Measurements from ENCODE around the gene OR1L8. TPM values are rescaled to one million over a fixed set of nuclear protein-coding genes. Genes with fewer than 3 reads are reported as not detected.

Gene OR1L8
- total RNA-seq, 1 experiment from 2014 or later, result not detected

DNA sequence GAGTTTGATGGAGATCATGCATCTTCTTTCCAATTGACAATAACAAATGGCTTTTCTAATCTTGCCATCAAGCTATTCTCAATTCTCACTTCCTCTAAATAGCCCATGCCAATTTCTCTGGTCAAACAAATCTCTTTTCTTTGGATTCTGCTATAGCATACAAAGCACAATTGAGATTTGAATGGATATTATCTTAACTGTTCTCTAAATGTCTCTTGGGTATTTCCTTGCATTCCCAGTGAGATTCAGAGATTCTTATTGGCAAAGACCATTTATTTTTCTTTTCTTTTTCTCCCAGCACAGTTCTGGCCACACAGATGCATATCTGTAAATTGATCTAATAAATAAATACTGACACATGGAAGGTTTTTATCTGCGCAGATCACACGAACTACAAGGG, 30.4 kb downstream of the OR1L8 start, which contains the start of gene OR1N2:
Gene OR1N2, plus strand, starts transcription at position 301 of the 400 bp plus-strand sequence. CDS start 100 bp downstream, outside the sequence.
- no peaks in the 10 kb centered on the region for H3F3A ChIP-seq (ENCODE audit: low read length, unreplicated experiment)
- H3K36me3 ChIP-seq (ENCODE audit: low read depth, low read length), result no peaks in the 10 kb centered on the region
- no peak within 1 kb of the TSS for H3K27ac ChIP-seq (ENCODE audit: low read length)
- POLR2A ChIA-PET (ENCODE audit: unreplicated experiment), result no interaction called here
- CTCF ChIA-PET, result no interaction called here
- TF ChIP-seq, protein P1, sequence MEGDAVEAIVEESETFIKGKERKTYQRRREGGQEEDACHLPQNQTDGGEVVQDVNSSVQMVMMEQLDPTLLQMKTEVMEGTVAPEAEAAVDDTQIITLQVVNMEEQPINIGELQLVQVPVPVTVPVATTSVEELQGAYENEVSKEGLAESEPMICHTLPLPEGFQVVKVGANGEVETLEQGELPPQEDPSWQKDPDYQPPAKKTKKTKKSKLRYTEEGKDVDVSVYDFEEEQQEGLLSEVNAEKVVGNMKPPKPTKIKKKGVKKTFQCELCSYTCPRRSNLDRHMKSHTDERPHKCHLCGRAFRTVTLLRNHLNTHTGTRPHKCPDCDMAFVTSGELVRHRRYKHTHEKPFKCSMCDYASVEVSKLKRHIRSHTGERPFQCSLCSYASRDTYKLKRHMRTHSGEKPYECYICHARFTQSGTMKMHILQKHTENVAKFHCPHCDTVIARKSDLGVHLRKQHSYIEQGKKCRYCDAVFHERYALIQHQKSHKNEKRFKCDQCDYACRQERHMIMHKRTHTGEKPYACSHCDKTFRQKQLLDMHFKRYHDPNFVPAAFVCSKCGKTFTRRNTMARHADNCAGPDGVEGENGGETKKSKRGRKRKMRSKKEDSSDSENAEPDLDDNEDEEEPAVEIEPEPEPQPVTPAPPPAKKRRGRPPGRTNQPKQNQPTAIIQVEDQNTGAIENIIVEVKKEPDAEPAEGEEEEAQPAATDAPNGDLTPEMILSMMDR (conservative IDR thresholded peaks at IDR 0.05; ENCODE audit: low read depth, low read length), result no peak
- TF ChIP-seq EZH2phosphoT487 (IDR thresholded peaks at IDR 0.05; ENCODE audit: borderline replicate concordance, low read length), result no peak
- no peak for TF ChIP-seq EZH2 (IDR thresholded peaks at IDR 0.05; ENCODE audit: low read length, unreplicated experiment)
- H4K20me1 ChIP-seq (ENCODE audit: low read length), result no peaks in the 10 kb centered on the region
- peaks cover 22% of the 10 kb centered on the region; the same call in 1 of the 2 replicates for H3K27me3 ChIP-seq (ENCODE audit: low read length)
- H3K9me3 ChIP-seq (ENCODE audit: low read length), result no peaks in the 10 kb centered on the region
- no peak within 1 kb of the TSS for H3K9ac ChIP-seq (ENCODE audit: low read length)
- no peaks in the 10 kb centered on the region for H3K79me2 ChIP-seq (ENCODE audit: low read length)
- H3K9me2 ChIP-seq (replicated peaks; ENCODE audit: low read length), result no peaks in the 10 kb centered on the region
- H3K4me3 ChIP-seq (ENCODE audit: low read length), result no peak within 1 kb of the TSS
- no peak for DNase-seq
- no TSS peak for BruUV-seq (replicated peaks)
- H3K4me1 ChIP-seq (ENCODE audit: insufficient read depth, low read length), result no peaks in the 10 kb centered on the region
- no peak within 1 kb of the TSS for H3K4me2 ChIP-seq (ENCODE audit: low read length)
- no peak within 1 kb of the TSS for H2AFZ ChIP-seq (ENCODE audit: low read length)
- intact Hi-C loops (cut with micrococcal nuclease), result no loop called here
- ATAC-seq, result no peak

DNA sequence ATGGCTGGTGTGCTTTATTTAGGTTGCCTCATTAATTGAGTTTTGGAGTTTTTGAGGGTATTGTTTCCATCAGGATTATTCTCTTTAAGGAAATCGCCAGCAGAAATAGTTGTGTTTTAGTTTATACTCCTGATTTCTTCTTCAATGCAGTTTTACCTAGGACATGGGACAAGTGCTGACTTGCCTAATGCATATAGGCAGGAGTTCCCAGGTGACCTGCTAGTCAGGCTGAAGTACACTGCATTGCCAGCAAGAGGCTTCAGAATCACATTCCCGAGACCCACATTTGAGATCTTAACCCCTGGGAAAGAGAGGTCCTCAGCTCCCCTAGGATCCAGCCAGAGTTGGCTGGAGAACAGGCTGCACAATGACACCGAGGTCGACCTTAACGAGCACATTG, 31.8 kb downstream of the OR1L8 start:
- Histone ChIP-seq H3K9ac (ENCODE audit: low read length) (no peak overlapping the region), H3F3A (ENCODE audit: low read length, unreplicated experiment) (no peaks in the 10 kb centered on the region), H3K9me3 (ENCODE audit: low read length) (no peaks in the 10 kb centered on the region), H3K9me2 (replicated peaks; ENCODE audit: low read length) (no peaks in the 10 kb centered on the region), H3K27ac (ENCODE audit: low read length) (no peak overlapping the region), H3K36me3 (ENCODE audit: low read depth, low read length) (no peaks in the 10 kb centered on the region), H2AFZ (ENCODE audit: low read length) (no peak overlapping the region), H3K4me2 (ENCODE audit: low read length) (no peak overlapping the region), H3K4me3 (ENCODE audit: low read length) (no peak overlapping the region), H3K4me1 (ENCODE audit: insufficient read depth, low read length) (no peaks in the 10 kb centered on the region), H3K27me3 (ENCODE audit: low read length) (peaks cover 24% of the 10 kb centered on the region; the same call in 1 of the 2 replicates), H4K20me1 (ENCODE audit: low read length) (no peaks in the 10 kb centered on the region), H3K79me2 (ENCODE audit: low read length) (no peaks in the 10 kb centered on the region)
- DNase-seq (no peak), ATAC-seq (no peak)
- no TSS peak for BruUV-seq (replicated peaks)
- intact Hi-C loops (cut with micrococcal nuclease), result no loop called here
- TF ChIP-seq EZH2 (IDR thresholded peaks at IDR 0.05; ENCODE audit: low read length, unreplicated experiment) (no peak), EZH2phosphoT487 (IDR thresholded peaks at IDR 0.05; ENCODE audit: borderline replicate concordance, low read length) (no peak)
- TF ChIP-seq, protein P1 (conservative IDR thresholded peaks at IDR 0.05; ENCODE audit: low read depth, low read length), result no peak
- CTCF ChIA-PET, result no interaction called here
- POLR2A ChIA-PET (ENCODE audit: unreplicated experiment), result no interaction called here

DNA sequence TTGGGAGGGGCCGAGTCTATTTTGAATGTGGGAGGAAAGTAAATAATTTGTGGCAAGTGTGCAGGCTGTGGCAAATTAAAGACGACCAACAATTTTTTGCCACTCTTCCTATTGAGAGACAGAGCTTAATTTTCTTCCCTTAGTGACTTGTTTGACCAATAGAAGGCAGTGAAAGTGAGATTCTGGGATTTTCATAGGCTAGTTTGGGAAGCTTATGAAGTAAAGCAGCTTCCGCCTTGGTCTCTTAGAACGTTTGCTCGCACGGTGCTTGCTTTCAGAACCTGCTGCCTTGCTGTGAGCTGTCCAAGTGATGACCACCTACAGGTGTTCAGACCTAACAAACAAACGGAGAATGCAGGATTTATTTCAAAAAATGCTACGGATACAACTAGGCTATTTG, 37.0 kb downstream of the OR1L8 start:
- Histone ChIP-seq H3K4me3 (ENCODE audit: low read length) (no peak overlapping the region), H3K36me3 (ENCODE audit: low read depth, low read length) (no peaks in the 10 kb centered on the region), H4K20me1 (ENCODE audit: low read length) (no peaks in the 10 kb centered on the region), H3K9me3 (ENCODE audit: low read length) (no peaks in the 10 kb centered on the region), H3K9ac (ENCODE audit: low read length) (no peak overlapping the region), H3F3A (ENCODE audit: low read length, unreplicated experiment) (no peaks in the 10 kb centered on the region), H3K27me3 (ENCODE audit: low read length) (peaks cover 32% of the 10 kb centered on the region), H2AFZ (ENCODE audit: low read length) (no peak overlapping the region), H3K4me1 (ENCODE audit: insufficient read depth, low read length) (no peaks in the 10 kb centered on the region), H3K79me2 (ENCODE audit: low read length) (no peaks in the 10 kb centered on the region), H3K9me2 (replicated peaks; ENCODE audit: low read length) (no peaks in the 10 kb centered on the region), H3K4me2 (ENCODE audit: low read length) (no peak overlapping the region), H3K27ac (ENCODE audit: low read length) (no peak overlapping the region)
- no peak for DNase-seq
- POLR2A ChIA-PET (ENCODE audit: unreplicated experiment), result no interaction called here
- no TSS peak for BruUV-seq (replicated peaks)
- CTCF ChIA-PET, result no interaction called here
- intact Hi-C loops (cut with micrococcal nuclease), result no loop called here
- TF ChIP-seq, protein P1 (conservative IDR thresholded peaks at IDR 0.05; ENCODE audit: low read depth, low read length), result no peak
- no peak for TF ChIP-seq EZH2phosphoT487 (IDR thresholded peaks at IDR 0.05; ENCODE audit: borderline replicate concordance, low read length)
- no peak for TF ChIP-seq EZH2 (IDR thresholded peaks at IDR 0.05; ENCODE audit: low read length, unreplicated experiment)
- no peak for ATAC-seq
